Trophoblast cell (in vitro differentiated cells and primary cell): Measurements from ENCODE around the gene DLGAP1.

ENCODE experiments used
- DNase-seq, 2 donors: peaks; one replicate each; pipeline ENCODE4 v3.0.0-alpha.2; 2016
- H2AFZ ChIP-seq: 2 replicates; pipeline ENCODE4 v1.6.1; 2013; ENCODE audit warnings: low read length, moderate library complexity, mild to moderate bottlenecking; ENCODE audit not compliant: insufficient read depth, poor library complexity
- H2AK5ac ChIP-seq: 2 replicates; pipeline ENCODE4 v1.6.1; 2013; ENCODE audit warnings: mild to moderate bottlenecking, low read length
- H2BK120ac ChIP-seq: 2 replicates; pipeline ENCODE4 v1.6.1; 2013; ENCODE audit warnings: low read length, mild to moderate bottlenecking, moderate library complexity; ENCODE audit not compliant: insufficient read depth, poor library complexity
- H2BK12ac ChIP-seq: 2 replicates; pipeline ENCODE4 v1.6.1; 2013; ENCODE audit warnings: mild to moderate bottlenecking, low read length, moderate library complexity
- H2BK5ac ChIP-seq: 2 replicates; pipeline ENCODE4 v1.6.1; 2013; ENCODE audit warnings: low read length, low read depth, moderate library complexity, mild to moderate bottlenecking; ENCODE audit not compliant: poor library complexity
- H3K14ac ChIP-seq: 2 replicates; pipeline ENCODE4 v1.6.1; 2013; ENCODE audit warnings: mild to moderate bottlenecking, low read length
- H3K18ac ChIP-seq: 2 replicates; pipeline ENCODE4 v1.6.1; 2013; ENCODE audit warnings: mild to moderate bottlenecking, low read length
- H3K23ac ChIP-seq: 2 replicates; pipeline ENCODE4 v1.6.1; 2013; ENCODE audit warnings: low read length
- H3K27ac ChIP-seq: 2 replicates; pipeline ENCODE4 v1.5.1; 2013; ENCODE audit warnings: low read depth, mild to moderate bottlenecking, inconsistent platforms, low read length, moderate library complexity
- H3K27me3 ChIP-seq: 2 replicates; pipeline ENCODE4 v1.6.1; 2013; ENCODE audit warnings: inconsistent platforms, mild to moderate bottlenecking, low read length, moderate library complexity; ENCODE audit not compliant: insufficient read depth
- H3K36me3 ChIP-seq, 2 experiments: 1 replicate in 1 of 2; 2 replicates in 1 of 2; pipeline ENCODE4 v1.6.1; 2013; ENCODE audit warnings: low read length in 2 of 2, mild to moderate bottlenecking in 2 of 2, moderate library complexity in 1 of 2; ENCODE audit not compliant: insufficient read depth in 2 of 2, control insufficient read depth in 1 of 2
- H3K4ac ChIP-seq: 2 replicates; pipeline ENCODE4 v1.6.1; 2013; ENCODE audit warnings: low read depth, mild to moderate bottlenecking, low read length, moderate library complexity
- H3K4me1 ChIP-seq, 2 experiments: 1 replicate in 1 of 2; 2 replicates in 1 of 2; pipeline ENCODE4 v1.6.1; 2013; ENCODE audit warnings: low read length in 2 of 2, mild to moderate bottlenecking in 2 of 2, moderate library complexity in 1 of 2; ENCODE audit not compliant: insufficient read depth in 2 of 2, control insufficient read depth in 1 of 2
- H3K4me2 ChIP-seq: 2 replicates; pipeline ENCODE4 v1.6.1; 2013; ENCODE audit warnings: inconsistent platforms, mild to moderate bottlenecking, low read length, moderate library complexity
- H3K4me3 ChIP-seq: 2 replicates; pipeline ENCODE4 v1.5.1; 2013; ENCODE audit warnings: mild to moderate bottlenecking, low read depth, low read length, inconsistent platforms
- H3K79me1 ChIP-seq: one replicate; pipeline ENCODE4 v1.6.1; 2013; ENCODE audit warnings: low read length
- H3K79me2 ChIP-seq: 2 replicates; pipeline ENCODE4 v1.6.1; 2013; ENCODE audit warnings: low read length, mild to moderate bottlenecking; ENCODE audit not compliant: control insufficient read depth, insufficient read depth, poor library complexity
- H3K9ac ChIP-seq: 2 replicates; pipeline ENCODE4 v1.6.1; 2013; ENCODE audit warnings: mild to moderate bottlenecking, low read length
- H3K9me3 ChIP-seq: 2 replicates; pipeline ENCODE4 v1.6.1; 2013; ENCODE audit warnings: low read depth, mild to moderate bottlenecking, control low read depth, inconsistent platforms, low read length; ENCODE audit not compliant: insufficient read depth
- H4K12ac ChIP-seq: 2 replicates; pipeline ENCODE4 v1.6.1; 2013; ENCODE audit warnings: low read depth, mild to moderate bottlenecking, low read length, moderate library complexity
- H4K8ac ChIP-seq: 2 replicates; pipeline ENCODE4 v1.6.1; 2013; ENCODE audit warnings: low read depth, mild to moderate bottlenecking, low read length, moderate library complexity
- H4K91ac ChIP-seq: one replicate; pipeline ENCODE4 v1.6.1; 2013; ENCODE audit warnings: low read depth, mild to moderate bottlenecking, low read length, moderate library complexity
- WGBS: extraction: QIAGEN DNeasy Blood & Tissue Kit; methylation state at CpG from one replicate; pipeline ENCODE4 v1.1.7; 2013; ENCODE audit warnings: missing lambda C conversion rate; ENCODE audit not compliant: insufficient read length, insufficient coverage; ENCODE audit errors: extremely low coverage; 5-methylcytosine and 5-hydroxymethylcytosine counted together

Gene DLGAP1

GRCh38 chr18:3504637-3505036, 950.5 kb downstream of the DLGAP1 start:
- DNase-seq: no peak
- Histone ChIP-seq H3K9me3 (no peaks in the 10 kb centered on the region), H3K36me3 (no peaks in the 10 kb centered on the region), H2BK120ac (no peak overlapping the region), H3K27ac (no peak overlapping the region), H3K79me2 (no peaks in the 10 kb centered on the region), H3K4ac (no peak overlapping the region), H2AK5ac (no peak overlapping the region), H3K9ac (no peak overlapping the region), H3K4me1 (no peaks in the 10 kb centered on the region), H3K27me3 (peaks cover 2% of the 10 kb centered on the region), H4K12ac (no peak overlapping the region), H4K91ac (no peak overlapping the region), H3K4me3 (no peak overlapping the region), H3K79me1 (peaks cover 2% of the 10 kb centered on the region), H4K8ac (no peak overlapping the region), H2BK12ac (no peak overlapping the region), H3K23ac (no peak overlapping the region), H3K14ac (no peak overlapping the region), H2BK5ac (no peak overlapping the region), H2AFZ (no peak overlapping the region), H3K4me2 (no peak overlapping the region), H3K18ac (no peak overlapping the region)
- WGBS: no CpG with 5 or more reads among the region's 5 CpGs

- Histone ChIP-seq H3K23ac (no peak overlapping the region), H3K9ac (no peak overlapping the region), H2BK120ac (no peak overlapping the region), H2AFZ (no peak overlapping the region), H4K91ac (no peak overlapping the region), H3K4ac (no peak overlapping the region), H3K4me3 (no peak overlapping the region), H3K14ac (no peak overlapping the region), H3K4me1 (peaks cover 0 to 2% of the 10 kb centered on the region in 2 experiments), H3K36me3 (no peaks in the 10 kb centered on the region), H3K18ac (no peak overlapping the region), H2AK5ac (no peak overlapping the region), H3K79me2 (no peaks in the 10 kb centered on the region), H3K4me2 (no peak overlapping the region), H2BK5ac (no peak overlapping the region), H3K9me3 (no peaks in the 10 kb centered on the region), H4K8ac (no peak overlapping the region), H2BK12ac (no peak overlapping the region), H4K12ac (no peak overlapping the region), H3K79me1 (no peaks in the 10 kb centered on the region), H3K27me3 (peaks cover 16% of the 10 kb centered on the region), H3K27ac (no peak overlapping the region)
- WGBS: no CpG with 5 or more reads among the region's 4 CpGs
- DNase-seq: no peak
These were observed 952.5 kb downstream of the DLGAP1 start for GRCh38 chr18:3502650-3503049.

GRCh38 chr18:3500016-3500415, 955.1 kb downstream of the DLGAP1 start:
- no peak overlapping the region for H2BK120ac ChIP-seq
- whole genome bisulfite sequencing: no CpG with 5 or more reads among the region's 5 CpGs

GRCh38 chr18:3499501-3499900, 955.6 kb downstream of the DLGAP1 start:
- Histone ChIP-seq H3K4me3 (no peak overlapping the region), H3K79me2 (no peaks in the 10 kb centered on the region), H3K36me3 (no peaks in the 10 kb centered on the region), H3K9me3 (no peaks in the 10 kb centered on the region), H3K4me2 (peak overlapping the region; percentile 79), H4K12ac (no peak overlapping the region), H3K4me1 (peaks cover 0 to 2% of the 10 kb centered on the region in 2 experiments), H3K27ac (no peak overlapping the region), H3K79me1 (no peaks in the 10 kb centered on the region), H2BK120ac (no peak overlapping the region), H3K14ac (no peak overlapping the region), H3K18ac (no peak overlapping the region), H2AFZ (no peak overlapping the region), H4K8ac (no peak overlapping the region), H2BK12ac (no peak overlapping the region), H3K27me3 (peaks cover 16% of the 10 kb centered on the region), H2BK5ac (no peak overlapping the region), H3K23ac (no peak overlapping the region), H3K4ac (no peak overlapping the region), H2AK5ac (no peak overlapping the region), H4K91ac (no peak overlapping the region), H3K9ac (no peak overlapping the region)
- DNase-seq: no peak
- WGBS: no CpG with 5 or more reads among the region's 10 CpGs

More at GRCh38 chr18:3500016-3500415, 955.1 kb downstream of the DLGAP1 start:
- DNase-seq: peak; percentile 12 to 77
- Histone ChIP-seq H3K27ac (no peak overlapping the region), H2BK12ac (no peak overlapping the region), H2AK5ac (no peak overlapping the region), H3K27me3 (peaks cover 16% of the 10 kb centered on the region), H3K23ac (no peak overlapping the region), H3K4me2 (no peak overlapping the region), H3K4me1 (peaks cover 0 to 2% of the 10 kb centered on the region in 2 experiments), H3K9ac (no peak overlapping the region), H3K4me3 (no peak overlapping the region), H4K8ac (no peak overlapping the region), H3K14ac (no peak overlapping the region), H3K79me1 (no peaks in the 10 kb centered on the region), H3K79me2 (no peaks in the 10 kb centered on the region), H4K91ac (no peak overlapping the region), H3K9me3 (no peaks in the 10 kb centered on the region), H3K18ac (no peak overlapping the region), H4K12ac (no peak overlapping the region), H2BK5ac (no peak overlapping the region), H3K4ac (no peak overlapping the region), H3K36me3 (no peaks in the 10 kb centered on the region), H2AFZ (no peak overlapping the region)
